HG02943 (cell line): ENCODE results near the gene MFSD1.
"Not testable (repeated sequence)": the region's sequence is repeated elsewhere in the genome, so short reads cannot be mapped to it uniquely, and the experiment has no call there.

Experiments used
- ATAC-seq: cut with Tn5 transposase; IDR thresholded peaks from one replicate; pipeline ENCODE4 v1.9.1; 2021; ENCODE audit warnings: mild to moderate bottlenecking, low read depth, moderate library complexity; ENCODE audit not compliant: unreplicated experiment

Gene MFSD1

GRCh38 chr3:158775426-158776410, 26.1 kb upstream of the MFSD1 start:
- ATAC-seq = no peak

- no peak for ATAC-seq
Measured at GRCh38 chr3:158776531-158776930, 25.3 kb upstream of the MFSD1 start.

GRCh38 chr3:158777161-158777873, 24.5 kb upstream of the MFSD1 start:
- ATAC-seq = no peak

GRCh38 chr3:158780766-158781165, 21.1 kb upstream of the MFSD1 start:
- ATAC-seq = no peak

GRCh38 chr3:158781191-158781590, 20.7 kb upstream of the MFSD1 start:
- no peak for ATAC-seq

- ATAC-seq = no peak
Measured at GRCh38 chr3:158781849-158782248, 20.0 kb upstream of the MFSD1 start.

GRCh38 chr3:158782283-158782989, 19.4 kb upstream of the MFSD1 start:
- ATAC-seq = no peak

GRCh38 chr3:158783051-158783450, 18.8 kb upstream of the MFSD1 start:
- ATAC-seq = no peak

- no peak for ATAC-seq
Measured at GRCh38 chr3:158785972-158786371, 15.9 kb upstream of the MFSD1 start.

- no peak for ATAC-seq
Measured at GRCh38 chr3:158788446-158788845, 13.4 kb upstream of the MFSD1 start.

GRCh38 chr3:158789592-158789991, 12.3 kb upstream of the MFSD1 start:
- no peak for ATAC-seq

- ATAC-seq = peak; percentile 74
Measured at GRCh38 chr3:158790901-158791589, 10.8 kb upstream of the MFSD1 start.

GRCh38 chr3:158791590-158791920, 10.3 kb upstream of the MFSD1 start:
- not testable (repeated sequence) for ATAC-seq

- ATAC-seq = no peak
Measured at GRCh38 chr3:158792709-158793108, 9.1 kb upstream of the MFSD1 start.

- no peak for ATAC-seq
Measured at GRCh38 chr3:158794206-158794605, 7.6 kb upstream of the MFSD1 start.

GRCh38 chr3:158794936-158795518, 6.8 kb upstream of the MFSD1 start:
- ATAC-seq = no peak

GRCh38 chr3:158801201-158801600, 653 bp upstream of the MFSD1 start:
- no peak for ATAC-seq

GRCh38 chr3:158802409-158803268, 785 bp downstream of the MFSD1 start:
- ATAC-seq = peak; percentile 37

GRCh38 chr3:158804441-158804840, 2.6 kb downstream of the MFSD1 start:
- no peak for ATAC-seq
